ENCODE results near the gene ACAD9. TPM values are rescaled to one million over a fixed set of nuclear protein-coding genes. Genes with fewer than 3 reads are reported as not detected.

The ACAD9 gene
- total and polyA plus RNA-seq, 2 of the 13 experiments (the other 11 are each of a cell fraction or from before 2014, with no cell fraction given) = 15.3 to 38.2 TPM

- BruUV-seq (replicated peaks) = no TSS peak
- intact Hi-C loops (cut with micrococcal nuclease; ENCODE audit: unreplicated experiment) = no loop called here
- POLR2A ChIA-PET = no interaction called here
- Histone ChIP-seq H3K27ac (ENCODE audit: extremely low read length, insufficient read depth, low read length) (no peak overlapping the region), H3K4me3 (replicated peaks in 1 of 3; ENCODE audit: insufficient read depth in 1 of 3, low read depth in 2 of 3, low read length in 3 of 3) (no peak overlapping the region), H3K4me2 (ENCODE audit: low read depth, low read length) (no peak overlapping the region), H3K36me3 (replicated peaks in 1 of 2; ENCODE audit: control insufficient read depth in 1 of 2, insufficient read depth in 2 of 2, low read length in 2 of 2) (no peaks in the 10 kb centered on the region), H3K9ac (ENCODE audit: insufficient read depth, low read depth, low read length) (no peak overlapping the region), H2AFZ (ENCODE audit: low read length) (no peak overlapping the region), H3K79me2 (ENCODE audit: insufficient read depth, low read length) (no peaks in the 10 kb centered on the region), H3K9me3 (ENCODE audit: low read length) (no peaks in the 10 kb centered on the region), H3K4me1 (ENCODE audit: insufficient read depth, low read length) (0 out of 2 replicates have a peak, but pooled peaks cover 3% of the 10 kb centered on the region), H4K20me1 (ENCODE audit: insufficient read depth, low read length) (no peaks in the 10 kb centered on the region), H3K27me3 (ENCODE audit: control insufficient read depth in 1 of 2, insufficient read depth in 2 of 2, low read length in 2 of 2) (0 out of 5 replicates have a peak, but pooled peaks cover 0 to 6% of the 10 kb centered on the region in 2 experiments)
- in situ Hi-C loops (cut with HindIII; ENCODE audit: extremely low pct_ligation_motif_present, low pct_unique_long_range_greater_than_20kb) = no loop called here
- ATAC-seq (no peak), DNase-seq (ENCODE audit: low spot score) (no peak), FAIRE-seq (no peak)
- no peak for TF ChIP-seq ZNF24 (IDR thresholded peaks at IDR 0.05)
- TF ChIP-seq MAFG (CRISPR knock-in tag; IDR thresholded peaks at IDR 0.05) = no peak
- no peak for TF ChIP-seq EZH2 (conservative IDR thresholded peaks at IDR 0.05; ENCODE audit: low read depth, low read length)
- no peak for TF ChIP-seq JUNB (CRISPR knock-in tag; IDR thresholded peaks at IDR 0.05; ENCODE audit: borderline replicate concordance)
- no peak for TF ChIP-seq ZBTB44 (CRISPR knock-in tag; IDR thresholded peaks at IDR 0.05)
- no peak for TF ChIP-seq ZNF354B (CRISPR knock-in tag; IDR thresholded peaks at IDR 0.05)
- no peak for TF ChIP-seq DPF2 (CRISPR knock-in tag; IDR thresholded peaks at IDR 0.05; ENCODE audit: borderline replicate concordance, low read depth)
- no peak for TF ChIP-seq TERF1 (CRISPR knock-in tag; IDR thresholded peaks at IDR 0.05)
- no peak for TF ChIP-seq ZBTB25 (CRISPR knock-in tag; IDR thresholded peaks at IDR 0.05)
- TF ChIP-seq ATF3 (CRISPR knock-in tag; IDR thresholded peaks at IDR 0.05) = no peak
- 68% methylated on average over 4 of the region's 4 CpGs for WGBS (ENCODE audit: low lambda C conversion rate)
- CTCF ChIA-PET (ENCODE audit: low intra/inter-chr PET ratio, low total read pairs) = no interaction called here
Observed at GRCh38 chr3:128870347-128870746, 9.1 kb upstream of the ACAD9 start.

Measured in HepG2 (cell line).